Testis (tissue), 2 donors: ENCODE measurements around the gene PLEKHA7.

Source experiments
- CTCF ChIP-seq, 3 experiments: fragments of 450-650 bp in 2 of 3; fragments of 200-600 bp in 1 of 3; sonication (generic) in 1 of 3; IDR thresholded peaks; one replicate each; pipeline ENCODE4 v1.5.1; 2016 to 2019; ENCODE audit warnings: antibody characterized with exemption in 3 of 3, mild to moderate bottlenecking in 2 of 3, moderate library complexity in 1 of 3
- POLR2A ChIP-seq: fragments of 450-650 bp; IDR thresholded peaks from one replicate; pipeline ENCODE4 v1.6.1; 2017; ENCODE audit warnings: antibody characterized with exemption, mild to moderate bottlenecking, moderate library complexity

DNA sequence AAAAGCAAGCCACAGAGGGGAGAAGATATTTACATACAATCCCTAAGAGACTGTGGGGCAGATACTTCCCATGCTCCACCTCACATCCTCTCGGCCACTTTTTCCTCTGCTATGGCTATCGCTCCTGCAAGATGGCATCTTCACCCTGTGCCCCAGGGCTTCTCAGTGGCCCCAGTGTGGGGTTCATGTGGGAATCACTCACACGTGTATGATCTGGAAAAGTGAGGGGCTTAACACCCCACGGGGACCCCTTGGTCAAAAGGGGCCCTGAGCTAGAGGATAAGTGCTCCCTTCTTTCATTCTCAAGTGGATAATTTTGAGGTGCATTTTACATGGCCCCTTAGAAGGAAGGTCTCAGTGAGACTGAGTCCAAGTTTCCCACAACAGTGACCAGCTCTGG lies 247.1 kb downstream of the PLEKHA7 start:
- TF ChIP-seq CTCF (IDR thresholded peaks at IDR 0.05), result no peak
- TF ChIP-seq POLR2A, result no peak
